Choroid plexus epithelial cell (primary cell): Measurements from ENCODE around the gene ARCN1.

Experiments
- DNase-seq: peaks from one replicate; pipeline ENCODE4 v3.0.0-alpha.2; 2010; ENCODE audit warnings: low read depth
- H3K4me3 ChIP-seq: 2 replicates; pipeline ENCODE4 v1.5.1; 2011; ENCODE audit warnings: low read depth, mild to moderate bottlenecking, control low read depth, low read length, moderate library complexity
- TF ChIP-seq, protein P1 (sequence below): conservative IDR thresholded peaks from 2 replicates; pipeline ENCODE4 v1.5.1; 2011; ENCODE audit warnings: low read depth, mild to moderate bottlenecking, control low read depth, inconsistent platforms, low read length, moderate library complexity

Gene ARCN1

DNA sequence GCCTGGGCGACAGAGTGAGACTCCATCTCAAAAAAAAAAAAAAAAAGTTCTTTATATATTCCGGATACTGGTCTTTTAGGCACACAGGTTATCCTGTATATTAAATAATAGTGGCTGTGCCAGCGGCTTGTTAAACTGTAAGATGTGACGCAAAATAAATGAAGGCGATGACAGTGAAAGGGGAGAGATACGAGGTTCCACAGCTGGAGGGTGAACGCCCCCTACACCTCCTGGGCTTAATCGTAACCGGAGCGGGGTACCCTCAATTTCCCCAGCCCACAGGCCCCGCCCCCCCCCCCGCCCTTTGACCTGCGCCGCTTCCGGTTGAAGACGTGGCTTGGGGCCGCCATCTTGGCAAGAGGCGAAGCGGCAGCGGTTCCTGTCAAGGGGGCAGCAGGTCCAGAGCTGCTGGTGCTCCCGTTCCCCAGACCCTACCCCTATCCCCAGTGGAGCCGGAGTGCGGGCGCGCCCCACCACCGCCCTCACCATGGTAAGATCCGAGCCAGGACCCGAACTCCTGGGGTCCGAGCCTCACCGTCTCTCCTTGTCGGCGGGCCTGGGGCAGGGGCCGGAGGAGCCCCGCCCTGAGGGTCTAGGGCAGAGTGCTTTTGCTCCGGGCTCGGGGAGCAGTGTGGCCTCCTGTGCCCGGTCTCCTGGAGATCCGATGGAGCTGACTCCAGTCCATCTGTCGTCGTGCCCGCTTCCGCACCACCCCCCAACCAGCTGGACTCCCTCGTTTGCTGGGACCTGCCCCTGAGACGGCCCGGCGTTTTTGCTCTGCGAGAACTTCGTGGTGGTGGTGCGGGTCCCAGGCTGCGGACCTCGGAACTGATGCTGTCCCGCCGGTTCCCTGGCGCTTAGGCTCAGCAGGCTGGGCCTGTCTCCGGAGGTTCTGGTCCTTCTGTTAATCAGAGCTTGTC is at the start of gene ARCN1:
Gene ARCN1 (plus strand): TSS at position 349 of the 920 bp plus-strand sequence. CDS start 139 bp downstream, at position 488.
- peak; percentile 80 for DNase-seq
- peak within 1 kb of the TSS; percentile 95 for H3K4me3 ChIP-seq
- TF ChIP-seq, protein P1, sequence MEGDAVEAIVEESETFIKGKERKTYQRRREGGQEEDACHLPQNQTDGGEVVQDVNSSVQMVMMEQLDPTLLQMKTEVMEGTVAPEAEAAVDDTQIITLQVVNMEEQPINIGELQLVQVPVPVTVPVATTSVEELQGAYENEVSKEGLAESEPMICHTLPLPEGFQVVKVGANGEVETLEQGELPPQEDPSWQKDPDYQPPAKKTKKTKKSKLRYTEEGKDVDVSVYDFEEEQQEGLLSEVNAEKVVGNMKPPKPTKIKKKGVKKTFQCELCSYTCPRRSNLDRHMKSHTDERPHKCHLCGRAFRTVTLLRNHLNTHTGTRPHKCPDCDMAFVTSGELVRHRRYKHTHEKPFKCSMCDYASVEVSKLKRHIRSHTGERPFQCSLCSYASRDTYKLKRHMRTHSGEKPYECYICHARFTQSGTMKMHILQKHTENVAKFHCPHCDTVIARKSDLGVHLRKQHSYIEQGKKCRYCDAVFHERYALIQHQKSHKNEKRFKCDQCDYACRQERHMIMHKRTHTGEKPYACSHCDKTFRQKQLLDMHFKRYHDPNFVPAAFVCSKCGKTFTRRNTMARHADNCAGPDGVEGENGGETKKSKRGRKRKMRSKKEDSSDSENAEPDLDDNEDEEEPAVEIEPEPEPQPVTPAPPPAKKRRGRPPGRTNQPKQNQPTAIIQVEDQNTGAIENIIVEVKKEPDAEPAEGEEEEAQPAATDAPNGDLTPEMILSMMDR = no peak

DNA sequence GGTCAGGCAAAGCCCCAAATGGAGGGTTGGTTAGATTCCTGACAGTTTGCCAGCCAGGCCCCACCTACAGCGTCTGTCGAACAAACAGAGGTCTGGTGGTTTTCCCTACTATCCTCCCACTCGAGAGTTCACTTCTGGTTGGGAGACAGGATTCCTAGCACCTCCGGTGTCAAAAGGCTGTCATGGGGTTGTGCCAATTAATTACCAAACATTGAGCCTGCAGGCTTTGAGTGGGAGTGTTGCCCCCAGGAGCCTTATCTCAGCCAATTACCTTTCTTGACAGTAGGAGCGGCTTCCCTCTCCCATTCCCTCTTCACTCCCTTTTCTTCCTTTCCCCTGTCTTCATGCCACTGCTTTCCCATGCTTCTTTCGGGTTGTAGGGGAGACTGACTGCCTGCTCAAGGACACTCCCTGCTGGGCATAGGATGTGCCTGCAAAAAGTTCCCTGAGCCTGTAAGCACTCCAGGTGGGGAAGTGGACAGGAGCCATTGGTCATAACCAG is 49.6 kb upstream of the ARCN1 start:
- DNase-seq = peak; percentile 66
- TF ChIP-seq, protein P1 = peak; percentile 73
- no peak overlapping the region for H3K4me3 ChIP-seq

DNA sequence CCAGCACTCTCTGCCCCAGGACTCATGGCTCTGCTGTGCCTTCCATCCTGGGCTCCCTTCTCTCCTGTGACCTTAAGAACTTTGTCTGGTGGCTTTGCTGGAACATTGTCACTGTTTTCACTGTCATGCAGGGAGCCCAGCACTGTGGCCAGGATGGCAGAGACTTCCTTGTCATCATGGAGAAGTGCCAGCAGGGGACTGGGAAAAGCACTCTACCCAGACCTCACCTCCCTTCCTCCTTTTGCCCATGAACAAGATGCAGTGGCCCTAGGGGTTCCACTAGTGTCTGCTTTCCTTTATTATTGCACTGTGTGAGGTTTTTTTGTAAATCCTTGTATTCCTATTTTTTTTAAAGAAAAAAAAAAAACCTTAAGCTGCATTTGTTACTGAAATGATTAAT is 47.9 kb upstream of the ARCN1 start:
- no peak for DNase-seq
- TF ChIP-seq, protein P1 = peak; percentile 4
- no peak overlapping the region for H3K4me3 ChIP-seq

DNA sequence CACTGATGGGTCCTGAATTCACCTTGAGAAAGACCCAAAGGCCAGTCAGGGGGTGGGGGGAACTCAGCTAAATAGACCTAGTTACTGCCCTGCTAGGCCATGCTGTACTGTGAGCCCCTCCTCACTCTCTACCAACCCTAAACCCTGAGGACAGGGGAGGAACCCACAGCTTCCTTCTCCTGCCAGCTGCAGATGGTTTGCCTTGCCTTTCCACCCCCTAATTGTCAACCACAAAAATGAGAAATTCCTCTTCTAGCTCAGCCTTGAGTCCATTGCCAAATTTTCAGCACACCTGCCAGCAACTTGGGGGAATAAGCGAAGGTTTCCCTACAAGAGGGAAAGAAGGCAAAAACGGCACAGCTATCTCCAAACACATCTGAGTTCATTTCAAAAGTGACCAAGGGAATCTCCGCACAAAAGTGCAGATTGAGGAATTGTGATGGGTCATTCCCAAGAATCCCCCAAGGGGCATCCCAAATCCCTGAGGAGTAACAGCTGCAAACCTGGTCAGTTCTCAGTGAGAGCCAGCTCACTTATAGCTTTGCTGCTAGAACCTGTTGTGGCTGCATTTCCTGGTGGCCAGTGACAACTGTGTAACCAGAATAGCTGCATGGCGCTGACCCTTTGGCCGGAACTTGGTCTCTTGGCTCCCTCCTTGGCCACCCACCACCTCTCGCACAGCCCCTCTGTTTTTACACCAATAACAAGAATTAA is 47.3 kb upstream of the ARCN1 start:
- H3K4me3 ChIP-seq = no peak overlapping the region
- DNase-seq = no peak
- TF ChIP-seq, protein P1 = no peak

DNA sequence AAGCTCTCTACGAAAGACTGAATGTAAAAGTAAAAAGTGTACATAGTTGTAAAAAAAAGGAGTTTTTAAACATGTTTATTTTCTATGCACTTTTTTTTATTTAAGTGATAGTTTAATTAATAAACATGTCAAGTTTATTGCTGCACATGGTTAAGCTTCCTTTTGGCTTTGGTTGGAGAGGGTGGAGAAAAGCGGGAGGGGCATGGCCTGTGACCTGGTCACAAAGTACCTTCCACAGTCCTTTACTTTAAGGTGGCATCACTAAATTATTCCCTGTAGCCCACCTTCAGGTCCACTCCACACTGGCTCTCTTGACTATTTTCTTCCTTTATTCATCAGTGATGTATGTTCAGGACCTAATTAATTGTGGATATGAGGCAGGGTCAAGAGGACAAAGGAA is 45.5 kb upstream of the ARCN1 start:
- no peak overlapping the region for H3K4me3 ChIP-seq
- no peak for DNase-seq
- TF ChIP-seq, protein P1 = no peak

DNA sequence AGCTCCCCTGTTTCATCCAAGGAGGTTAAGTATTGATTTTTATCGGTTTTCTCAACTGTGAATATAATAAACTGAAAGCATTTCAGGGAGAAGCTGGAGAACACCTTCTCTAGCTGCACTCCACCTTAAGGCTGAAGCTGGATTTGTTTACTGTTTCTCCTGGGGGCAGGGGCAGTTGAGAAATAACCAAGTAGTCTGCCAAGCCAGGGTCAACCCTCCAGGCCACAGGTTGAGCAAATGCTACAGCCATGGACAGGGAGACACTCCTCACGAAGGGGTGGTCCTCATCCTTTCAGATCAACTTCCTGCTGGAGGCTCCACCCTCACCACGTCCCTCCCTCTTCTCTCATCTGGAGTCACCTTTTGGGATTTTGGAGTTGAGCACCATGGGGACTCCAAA is 45.1 kb upstream of the ARCN1 start, which contains the start of gene TTC36:
Gene TTC36 (plus strand): TSS at position 366 of the 400 bp plus-strand sequence. CDS start 21 bp downstream, at position 387.
- TF ChIP-seq, protein P1 = no peak
- H3K4me3 ChIP-seq = no peak within 1 kb of the TSS
- DNase-seq = peak; percentile 30
